GM10266 (cell line): Measurements from ENCODE around the gene RRP8.

Experiments used
- DNase-seq: peaks from one replicate; pipeline ENCODE4 v3.0.0; 2012; ENCODE audit errors: extremely low spot score
- TF ChIP-seq, protein P1 (sequence below): IDR thresholded peaks from 2 replicates; pipeline ENCODE4 v1.5.1; 2012; ENCODE audit warnings: mild to moderate bottlenecking, low read depth; ENCODE audit not compliant: control insufficient read depth, insufficient read depth; ENCODE audit errors: missing control alignments

RRP8 gene

DNA sequence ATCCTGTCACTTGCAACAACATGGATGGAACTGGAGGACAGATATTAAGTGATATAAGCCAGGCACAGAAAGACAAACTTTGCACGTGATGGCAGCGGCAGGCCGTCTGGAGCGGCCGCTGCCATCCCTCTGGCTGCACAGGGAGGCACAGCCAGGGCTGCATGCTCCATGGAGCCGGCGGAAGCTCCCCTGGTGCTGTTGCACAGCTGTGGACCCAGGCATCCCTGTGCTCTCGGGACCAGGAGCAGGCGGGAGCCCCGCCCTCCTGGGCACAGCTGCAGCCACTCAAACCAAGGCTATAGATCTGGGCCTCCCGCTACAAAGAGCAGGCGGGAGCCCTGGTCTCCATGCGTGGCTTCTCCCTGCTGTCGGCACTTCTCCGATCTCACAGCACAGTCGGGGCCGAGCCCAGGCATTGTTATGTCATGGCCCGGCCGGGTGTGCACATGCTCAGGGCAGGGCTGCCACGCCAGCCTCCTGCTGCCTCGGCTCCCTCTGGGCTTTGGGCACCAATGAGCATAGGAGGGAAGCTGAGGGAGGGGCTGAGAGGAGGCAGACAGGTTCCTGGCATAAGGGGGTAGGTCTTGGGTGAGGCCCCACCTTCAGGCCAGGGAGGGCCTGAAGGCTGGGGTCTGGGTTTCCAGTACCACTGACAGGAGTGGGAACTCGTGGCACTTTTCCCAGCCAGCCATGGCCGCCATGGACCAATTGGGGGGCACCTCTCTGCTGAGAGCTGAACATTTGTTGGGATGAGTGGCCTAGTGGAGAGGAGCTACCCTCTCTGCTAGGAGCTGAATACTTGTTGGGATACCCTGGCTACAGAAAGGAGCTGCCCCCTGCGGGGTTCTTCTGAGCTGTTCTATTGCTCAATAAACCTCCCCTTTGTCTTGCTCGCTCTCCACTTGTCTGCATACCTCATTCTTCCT lies 16.7 kb downstream of the RRP8 start:
- TF ChIP-seq, protein P1, sequence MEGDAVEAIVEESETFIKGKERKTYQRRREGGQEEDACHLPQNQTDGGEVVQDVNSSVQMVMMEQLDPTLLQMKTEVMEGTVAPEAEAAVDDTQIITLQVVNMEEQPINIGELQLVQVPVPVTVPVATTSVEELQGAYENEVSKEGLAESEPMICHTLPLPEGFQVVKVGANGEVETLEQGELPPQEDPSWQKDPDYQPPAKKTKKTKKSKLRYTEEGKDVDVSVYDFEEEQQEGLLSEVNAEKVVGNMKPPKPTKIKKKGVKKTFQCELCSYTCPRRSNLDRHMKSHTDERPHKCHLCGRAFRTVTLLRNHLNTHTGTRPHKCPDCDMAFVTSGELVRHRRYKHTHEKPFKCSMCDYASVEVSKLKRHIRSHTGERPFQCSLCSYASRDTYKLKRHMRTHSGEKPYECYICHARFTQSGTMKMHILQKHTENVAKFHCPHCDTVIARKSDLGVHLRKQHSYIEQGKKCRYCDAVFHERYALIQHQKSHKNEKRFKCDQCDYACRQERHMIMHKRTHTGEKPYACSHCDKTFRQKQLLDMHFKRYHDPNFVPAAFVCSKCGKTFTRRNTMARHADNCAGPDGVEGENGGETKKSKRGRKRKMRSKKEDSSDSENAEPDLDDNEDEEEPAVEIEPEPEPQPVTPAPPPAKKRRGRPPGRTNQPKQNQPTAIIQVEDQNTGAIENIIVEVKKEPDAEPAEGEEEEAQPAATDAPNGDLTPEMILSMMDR = no peak
- no peak for DNase-seq

DNA sequence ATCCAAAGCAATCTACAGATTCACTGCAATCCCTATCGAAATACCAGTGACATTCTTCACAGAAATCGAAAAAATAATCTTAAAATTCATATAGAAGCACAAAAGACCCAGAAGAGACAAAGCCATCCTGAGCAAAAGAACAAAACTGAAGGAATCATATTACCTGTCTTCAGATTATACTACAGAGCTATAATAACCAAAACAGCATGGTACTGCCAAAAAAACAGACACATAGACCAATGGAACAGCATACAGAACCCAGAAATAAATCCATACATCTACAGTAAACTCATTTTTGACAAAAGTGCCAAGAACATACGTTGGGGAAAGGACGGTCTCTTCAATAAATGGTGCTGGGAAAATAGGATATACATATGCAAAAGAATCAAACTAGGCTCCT lies 18.9 kb downstream of the RRP8 start:
- DNase-seq = no peak
- TF ChIP-seq, protein P1 = no peak

DNA sequence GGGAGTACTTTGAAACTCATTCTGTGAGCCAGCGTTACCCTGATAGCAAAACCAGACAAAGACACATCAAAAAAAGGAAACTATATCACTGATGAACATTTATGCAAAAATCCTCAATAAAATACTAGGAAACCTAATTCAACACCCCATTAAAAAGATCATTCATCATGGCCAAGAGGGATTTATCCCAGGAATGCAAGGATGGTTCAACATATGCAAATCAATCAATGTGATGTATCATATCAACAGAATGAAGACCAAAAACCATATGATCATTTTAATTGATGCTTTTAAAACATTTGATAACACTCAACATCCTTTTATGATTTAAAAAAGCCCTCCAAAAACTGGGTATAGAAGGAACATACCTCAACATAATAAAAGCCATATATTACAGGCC lies 19.8 kb downstream of the RRP8 start:
- DNase-seq = no peak
- TF ChIP-seq, protein P1 = no peak

DNA sequence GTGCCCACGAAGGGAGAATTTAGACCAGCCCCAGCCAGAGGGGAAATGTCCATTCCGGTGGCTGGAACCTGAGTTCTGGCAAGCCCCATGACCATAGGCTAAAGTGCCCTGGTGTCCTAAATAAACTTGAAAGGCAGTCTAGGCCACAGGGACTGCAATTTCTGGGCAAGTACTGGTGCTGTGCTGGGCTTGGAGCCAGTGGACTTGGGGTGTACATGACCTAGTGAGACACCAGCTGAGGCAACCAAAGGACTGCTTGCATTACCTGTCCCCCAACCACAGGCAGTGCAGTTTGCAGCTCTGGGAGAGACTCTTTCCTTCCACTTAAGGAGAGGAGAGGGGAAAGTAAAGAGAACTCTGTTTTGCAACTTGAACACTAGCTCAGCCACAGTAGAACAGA lies 23.7 kb downstream of the RRP8 start:
- TF ChIP-seq, protein P1 = no peak
- DNase-seq = no peak

DNA sequence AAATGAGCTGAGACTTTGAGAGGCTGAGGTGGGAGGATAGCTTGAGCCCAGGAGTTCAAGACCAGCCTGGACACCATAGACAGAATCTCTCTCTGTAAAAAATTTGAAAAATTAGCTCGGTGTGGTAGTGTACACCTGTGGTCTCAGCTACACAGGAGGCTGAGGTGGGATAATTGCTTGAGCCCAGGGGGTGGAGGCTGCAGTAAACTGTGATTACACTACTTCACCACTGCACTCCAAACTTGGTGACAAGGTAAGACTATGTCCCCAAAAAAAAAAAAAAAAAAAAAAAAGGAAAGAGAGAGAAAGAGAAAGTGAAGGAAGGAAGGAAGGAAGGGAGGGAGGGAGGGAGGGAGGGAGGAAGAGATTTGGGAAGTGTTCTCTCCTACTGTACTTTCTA lies 25.3 kb downstream of the RRP8 start:
- DNase-seq = no peak
- TF ChIP-seq, protein P1 = no peak

DNA sequence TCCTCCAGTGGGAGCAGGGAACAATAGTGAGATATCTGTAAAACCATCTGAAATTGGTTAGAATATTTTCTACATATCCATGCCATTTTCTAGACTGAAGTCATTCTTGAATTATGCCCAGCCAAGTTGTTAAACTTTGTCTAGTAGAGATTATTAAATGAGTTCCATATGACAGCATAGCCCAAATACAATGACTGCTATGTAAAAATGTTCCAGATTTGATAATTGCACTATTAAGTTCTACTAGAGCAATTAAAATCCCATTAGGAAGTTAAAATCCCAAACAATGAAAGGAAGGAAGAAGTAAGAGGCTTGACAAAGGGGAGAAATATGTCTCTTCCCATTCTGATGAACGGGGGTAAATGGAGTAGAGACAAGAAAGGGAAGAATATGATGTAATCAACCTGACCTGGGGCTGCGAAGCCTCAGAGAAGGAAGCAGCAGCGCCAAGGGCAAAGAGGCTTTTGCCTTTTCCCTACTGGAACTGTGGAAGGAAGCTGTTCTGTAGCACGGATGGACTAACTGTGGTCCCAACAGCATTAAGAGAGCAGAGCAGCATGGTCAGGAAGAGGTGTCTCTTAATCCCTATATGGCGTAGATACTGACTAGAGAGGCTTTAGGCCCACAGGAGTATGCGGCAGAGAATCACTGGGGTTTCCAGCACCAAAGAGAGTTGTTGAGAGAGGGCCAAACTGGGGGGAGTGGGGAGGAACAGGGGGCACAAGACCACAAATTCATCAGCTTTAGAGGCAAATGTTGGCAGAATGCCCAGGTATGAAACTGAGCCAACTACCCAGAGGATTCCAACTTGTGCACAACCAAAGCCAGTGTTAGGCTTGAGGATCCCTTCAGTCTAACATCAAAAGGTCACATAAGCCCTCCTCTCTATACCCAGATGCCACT lies 26.7 kb downstream of the RRP8 start:
- DNase-seq = peak; percentile 6
- TF ChIP-seq, protein P1 = no peak
